Endothelial cell of umbilical vein (primary cell): Measurements from ENCODE around the gene PRR7. TPM values are rescaled to one million over a fixed set of nuclear protein-coding genes. Genes with fewer than 3 reads are reported as not detected.

Experiments
- BruUV-seq: library from RNA; stranded (reverse); fragments of 400-500 nt; replicated peaks from 2 replicates; lab custom pipeline; 2021; lab: Mats Ljungman, UMichigan
- CTCF ChIA-PET: fragments of 300-600, 350-600 bp; sonication (Branson Sonifier 250); formaldehyde crosslinking; loops from one replicate; lab custom pipeline; 2021; ENCODE audit warnings: antibody characterized with exemption, inconsistent platforms; lab: Charles Lee
- POLR2A ChIA-PET: fragments of 300-600, 350-600 bp; sonication (Branson Sonifier 250); formaldehyde crosslinking; loops from one replicate; lab custom pipeline; 2021; ENCODE audit warnings: antibody characterized with exemption, inconsistent platforms; lab: Charles Lee
- DNase-seq: peaks from one replicate; pipeline ENCODE4 v3.0.0-alpha.2; 2011; ENCODE audit warnings: low read depth, low spot score
- FAIRE-seq: peaks from 2 replicates; lab custom pipeline; 2011; peaks lifted over from hg19 to GRCh38; lab: Jason Lieb, UNC
- H2AFZ ChIP-seq: 2 replicates; pipeline ENCODE4 v1.6.0; 2012; ENCODE audit warnings: low read depth, low read length, control low read depth, inconsistent platforms
- H3K27ac ChIP-seq: 2 replicates; pipeline ENCODE4 v1.5.1; 2011; ENCODE audit warnings: low read depth, mild to moderate bottlenecking, control low read depth, low read length, moderate library complexity; ENCODE audit not compliant: insufficient read depth
- H3K27me3 ChIP-seq, 2 experiments: 2 replicates each; pipeline versions ENCODE4 v1.6.0 to v1.6.1; 2011; ENCODE audit warnings: low read length in 2 of 2, mixed read lengths in 1 of 2; ENCODE audit not compliant: control insufficient read depth in 2 of 2, insufficient read depth in 2 of 2
- H3K36me3 ChIP-seq, 2 experiments: 2 replicates in 1 of 2; 3 replicates in 1 of 2; pipeline ENCODE4 v1.5.1; 2011; ENCODE audit warnings: low read length in 2 of 2, mild to moderate bottlenecking in 1 of 2, moderate library complexity in 1 of 2; ENCODE audit not compliant: control insufficient read depth in 2 of 2, insufficient read depth in 2 of 2; ENCODE audit errors: extremely low read depth in 1 of 2
- H3K4me1 ChIP-seq: 3 replicates; pipeline ENCODE4 v1.5.1; 2011; ENCODE audit warnings: mild to moderate bottlenecking, low read length; ENCODE audit not compliant: control insufficient read depth, insufficient read depth; ENCODE audit errors: extremely low read depth
- H3K4me2 ChIP-seq: 2 replicates; pipeline ENCODE4 v1.6.1; 2011; ENCODE audit warnings: low read length, control low read depth, mixed read lengths; ENCODE audit not compliant: insufficient read depth
- H3K4me3 ChIP-seq, 3 experiments: fragments of 200-600 bp in 1 of 3; sonication (generic), shearing (Covaris generic) in 1 of 3; replicated peaks in 1 of 3; 2 replicates each; pipeline ENCODE4 v1.5.1; 2011 to 2016; ENCODE audit warnings: control low read depth in 3 of 3, low read length in 3 of 3, mild to moderate bottlenecking in 2 of 3, inconsistent platforms in 1 of 3, low read depth in 1 of 3, moderate library complexity in 1 of 3; ENCODE audit not compliant: insufficient read depth in 1 of 3
- H3K79me2 ChIP-seq: 2 replicates; pipeline ENCODE4 v1.6.0; 2012; ENCODE audit warnings: low read length, inconsistent platforms; ENCODE audit not compliant: control insufficient read depth, insufficient read depth
- H3K9ac ChIP-seq: replicated peaks from 2 replicates; pipeline ENCODE3; 2011; ENCODE audit warnings: low read length, control low read depth; ENCODE audit not compliant: insufficient read depth; ENCODE audit errors: extremely low read depth
- H3K9me1 ChIP-seq: replicated peaks from 3 replicates; pipeline ENCODE4 v1.6.0; 2011; ENCODE audit warnings: mild to moderate bottlenecking, low read length; ENCODE audit not compliant: control insufficient read depth, insufficient read depth; ENCODE audit errors: extremely low read depth
- H3K9me3 ChIP-seq: replicated peaks from 2 replicates; pipeline ENCODE4 v1.5.1; 2012; ENCODE audit warnings: low read length, inconsistent platforms; ENCODE audit not compliant: control insufficient read depth, insufficient read depth
- H4K20me1 ChIP-seq: replicated peaks from 2 replicates; pipeline ENCODE3; 2011; ENCODE audit warnings: mild to moderate bottlenecking, low read length; ENCODE audit not compliant: control insufficient read depth, insufficient read depth; ENCODE audit errors: extremely low read depth
- CTCF ChIP-seq, 2 donors: IDR thresholded peaks; 1 replicate in 1 of 2; 2 replicates in 1 of 2; pipeline ENCODE4 v1.5.1; 2011; ENCODE audit warnings: low read length in 2 of 2, mild to moderate bottlenecking in 2 of 2, moderate library complexity in 2 of 2, control low read depth in 1 of 2, inconsistent platforms in 1 of 2, low read depth in 1 of 2; ENCODE audit not compliant: insufficient read depth in 1 of 2; ENCODE audit errors: extremely low read depth in 1 of 2
- EZH2 ChIP-seq: IDR thresholded peaks from 2 replicates; pipeline ENCODE4 v1.6.1; 2012; ENCODE audit warnings: borderline replicate concordance, low read depth, mild to moderate bottlenecking, moderate library complexity, low read length, inconsistent platforms; ENCODE audit not compliant: severe bottlenecking
- FOS ChIP-seq: IDR thresholded peaks from 2 replicates; pipeline ENCODE4 v1.6.1; 2011; ENCODE audit warnings: mild to moderate bottlenecking, low read length, moderate library complexity, borderline replicate concordance; ENCODE audit not compliant: insufficient read depth
- GATA2 ChIP-seq: IDR thresholded peaks from 2 replicates; pipeline ENCODE4 v1.7.0; 2011; ENCODE audit warnings: low read depth, mild to moderate bottlenecking, moderate library complexity, mixed read lengths, low read length; ENCODE audit not compliant: insufficient read length, insufficient read depth
- JUN ChIP-seq: IDR thresholded peaks from 2 replicates; pipeline ENCODE4 v1.6.1; 2011; ENCODE audit warnings: borderline replicate concordance, low read depth; ENCODE audit not compliant: insufficient read length, insufficient read depth
- MAX ChIP-seq: IDR thresholded peaks from 2 replicates; pipeline ENCODE4 v1.6.1; 2011; ENCODE audit not compliant: insufficient read depth, insufficient read length
- MYC ChIP-seq: IDR thresholded peaks from one replicate; pipeline ENCODE4 v1.6.1; 2011; ENCODE audit warnings: mild to moderate bottlenecking, low read depth, low read length
- POLR2A ChIP-seq: IDR thresholded peaks from 2 replicates; pipeline ENCODE4 v1.6.1; 2012; ENCODE audit warnings: low read depth, mild to moderate bottlenecking, control low read depth, low read length
- POLR2AphosphoS5 ChIP-seq: IDR thresholded peaks from 2 replicates; pipeline ENCODE4 v1.6.1; 2012; ENCODE audit warnings: low read depth, mild to moderate bottlenecking, control low read depth, low read length, moderate library complexity; ENCODE audit not compliant: insufficient read depth
- dilution Hi-C: fragments of 300-500 bp; cut with MboI; formaldehyde crosslinking; loops from one replicate; pipeline ENCODE4 v1.15.0; 2019; ENCODE audit warnings: low sequenced_read_pairs; ENCODE audit not compliant: extremely low pct_ligation_motif_present
- intact Hi-C: fragments of 100-400 bp; cut with micrococcal nuclease; formaldehyde crosslinking; loops from one replicate; pipeline ENCODE4 v1.10.0; 2022
- polyA plus RNA-seq, 4 experiments: library from polyadenylated mRNA; depleted of rRNA in 3 of 4; stranded (reverse) in 3 of 4; unstranded in 1 of 4; fragments of >200 nt; gene quantifications; 2 replicates each; pipeline versions ENCODE4 v1.2.1 to v1.2.3, GENCODE V29; 2011 to 2012; ENCODE audit warnings: missing spikeins in 1 of 4
- total RNA-seq: library from RNA; stranded (reverse); gene quantifications from 2 replicates; pipeline ENCODE4 v1.2.3, GENCODE V29; 2021

The PRR7 gene
- total and polyA plus RNA-seq, 2 donors (not counting 3 experiments of a cell fraction or from before 2014, with no cell fraction given), result 6.5 to 6.6 TPM

GRCh38 chr5:177421062-177421798 lies 25.4 kb upstream of the PRR7 start:
- H3K4me3 ChIP-seq, result no peak overlapping the region
- no peaks in the 10 kb centered on the region for H3K27me3 ChIP-seq
- H3K9me1 ChIP-seq, result no peaks in the 10 kb centered on the region
- no peak overlapping the region for H3K27ac ChIP-seq
- intact Hi-C loops (no loop called here), dilution Hi-C loops (no loop called here)
- no peak overlapping the region for H3K4me2 ChIP-seq
- no peak for TF ChIP-seq GATA2
- TF ChIP-seq MYC, result no peak
- TF ChIP-seq POLR2AphosphoS5, result no peak
- no peak for TF ChIP-seq POLR2A
- no peak for TF ChIP-seq JUN
- no peak for TF ChIP-seq CTCF (IDR thresholded peaks at IDR 0.05; ENCODE audit: extremely low read depth in 1 of 2, insufficient read depth in 1 of 2, low read depth in 1 of 2, low read length in 2 of 2)
- TF ChIP-seq FOS, result no peak
- no peak for TF ChIP-seq MAX
- TF ChIP-seq EZH2, result no peak
- H3K9me3 ChIP-seq, result no peaks in the 10 kb centered on the region
- POLR2A ChIA-PET, result no interaction called here
- H4K20me1 ChIP-seq, result no peaks in the 10 kb centered on the region
- CTCF ChIA-PET, result interaction anchor here (0.9 kb wide), 1 partner anchor 12 kb away, joined by 3 read pairs; the partner anchor contains the start of gene F12
- H3K36me3 ChIP-seq, result no peaks in the 10 kb centered on the region
- BruUV-seq, result no TSS peak
- H3K79me2 ChIP-seq, result no peaks in the 10 kb centered on the region
- FAIRE-seq (no peak), DNase-seq (no peak)
- H3K9ac ChIP-seq, result no peak overlapping the region
- no peak overlapping the region for H2AFZ ChIP-seq
- peaks cover 6% of the 10 kb centered on the region for H3K4me1 ChIP-seq
